Choroid plexus epithelial cell (primary cell): ENCODE measurements around the gene HPGDS.
A peak's percentile ranks its signal among the peaks of the same experiment; 100 is the strongest.
"Not testable (repeated sequence)": the region's sequence is repeated elsewhere in the genome, so short reads cannot be mapped to it uniquely, and the experiment has no call there.

ENCODE experiments used
- DNase-seq: peaks from one replicate; pipeline ENCODE4 v3.0.0-alpha.2; 2010; ENCODE audit warnings: low read depth
- H3K4me3 ChIP-seq: 2 replicates; pipeline ENCODE4 v1.5.1; 2011; ENCODE audit warnings: low read depth, mild to moderate bottlenecking, control low read depth, low read length, moderate library complexity
- TF ChIP-seq, protein P1 (sequence below): conservative IDR thresholded peaks from 2 replicates; pipeline ENCODE4 v1.5.1; 2011; ENCODE audit warnings: low read depth, mild to moderate bottlenecking, control low read depth, inconsistent platforms, low read length, moderate library complexity

The HPGDS gene

GRCh38 chr4:94305466-94306225, 37.0 kb downstream of the HPGDS start:
- no peak overlapping the region for H3K4me3 ChIP-seq
- DNase-seq, result no peak
- TF ChIP-seq, protein P1, sequence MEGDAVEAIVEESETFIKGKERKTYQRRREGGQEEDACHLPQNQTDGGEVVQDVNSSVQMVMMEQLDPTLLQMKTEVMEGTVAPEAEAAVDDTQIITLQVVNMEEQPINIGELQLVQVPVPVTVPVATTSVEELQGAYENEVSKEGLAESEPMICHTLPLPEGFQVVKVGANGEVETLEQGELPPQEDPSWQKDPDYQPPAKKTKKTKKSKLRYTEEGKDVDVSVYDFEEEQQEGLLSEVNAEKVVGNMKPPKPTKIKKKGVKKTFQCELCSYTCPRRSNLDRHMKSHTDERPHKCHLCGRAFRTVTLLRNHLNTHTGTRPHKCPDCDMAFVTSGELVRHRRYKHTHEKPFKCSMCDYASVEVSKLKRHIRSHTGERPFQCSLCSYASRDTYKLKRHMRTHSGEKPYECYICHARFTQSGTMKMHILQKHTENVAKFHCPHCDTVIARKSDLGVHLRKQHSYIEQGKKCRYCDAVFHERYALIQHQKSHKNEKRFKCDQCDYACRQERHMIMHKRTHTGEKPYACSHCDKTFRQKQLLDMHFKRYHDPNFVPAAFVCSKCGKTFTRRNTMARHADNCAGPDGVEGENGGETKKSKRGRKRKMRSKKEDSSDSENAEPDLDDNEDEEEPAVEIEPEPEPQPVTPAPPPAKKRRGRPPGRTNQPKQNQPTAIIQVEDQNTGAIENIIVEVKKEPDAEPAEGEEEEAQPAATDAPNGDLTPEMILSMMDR, result no peak

- TF ChIP-seq, protein P1, result peak; percentile 70
- DNase-seq, result peak; percentile 73
- H3K4me3 ChIP-seq, result no peak overlapping the region
Measured at GRCh38 chr4:94304365-94304971, 38.2 kb downstream of the HPGDS start.

DNA sequence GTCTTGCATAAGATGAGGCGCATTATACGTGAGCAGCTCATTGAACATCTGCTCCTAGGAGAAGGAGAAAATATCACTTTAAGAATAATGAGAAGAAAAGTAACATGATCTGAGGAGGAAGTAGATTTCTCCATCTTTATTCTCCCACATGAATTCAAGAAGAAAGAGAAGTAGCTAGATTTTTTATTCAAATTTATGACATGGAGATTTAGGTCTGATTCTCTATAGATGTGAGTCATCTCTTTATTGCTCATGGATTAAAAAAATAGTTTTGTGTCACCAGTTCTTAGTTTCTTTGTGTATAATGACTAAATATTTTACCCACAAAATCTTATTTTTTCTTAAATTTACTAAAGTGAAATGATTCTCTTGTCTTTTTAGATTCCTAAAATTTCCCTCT, 40.4 kb downstream of the HPGDS start:
- peak; percentile 20 for DNase-seq
- TF ChIP-seq, protein P1, result no peak
- H3K4me3 ChIP-seq, result no peak overlapping the region

DNA sequence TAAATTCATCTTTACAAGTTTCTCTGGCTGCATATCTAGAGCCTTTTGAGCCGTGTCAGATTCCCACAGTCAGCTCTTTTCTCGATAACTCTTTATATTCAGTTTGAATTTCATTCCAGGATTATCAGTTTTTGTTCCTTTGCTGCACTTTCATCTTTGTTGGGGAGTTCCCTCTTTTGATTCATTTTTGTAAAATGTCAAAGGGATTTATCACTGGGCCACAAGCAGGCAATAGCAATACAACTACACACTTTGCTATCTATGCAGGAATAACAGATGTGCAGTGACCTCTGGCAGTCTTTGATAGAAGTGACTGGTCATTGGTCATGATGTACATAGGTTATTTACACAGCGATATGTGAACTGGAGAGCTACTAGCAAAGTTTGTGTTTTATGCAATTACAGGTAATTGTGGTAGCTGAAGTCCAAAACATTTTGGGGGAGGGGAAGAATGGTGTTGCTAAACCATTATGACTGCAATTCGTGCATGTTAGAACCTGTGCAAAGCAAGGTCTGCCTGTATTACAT, 43.8 kb downstream of the HPGDS start:
- no peak for DNase-seq
- TF ChIP-seq, protein P1, result no peak
- no peak overlapping the region for H3K4me3 ChIP-seq

- DNase-seq, H3K4me3 ChIP-seq: not testable (repeated sequence)
Measured at GRCh38 chr4:94295473-94295872, 47.2 kb downstream of the HPGDS start.

- H3K4me3 ChIP-seq, DNase-seq: not testable (repeated sequence)
Measured at GRCh38 chr4:94293981-94294380, 48.7 kb downstream of the HPGDS start.

DNA sequence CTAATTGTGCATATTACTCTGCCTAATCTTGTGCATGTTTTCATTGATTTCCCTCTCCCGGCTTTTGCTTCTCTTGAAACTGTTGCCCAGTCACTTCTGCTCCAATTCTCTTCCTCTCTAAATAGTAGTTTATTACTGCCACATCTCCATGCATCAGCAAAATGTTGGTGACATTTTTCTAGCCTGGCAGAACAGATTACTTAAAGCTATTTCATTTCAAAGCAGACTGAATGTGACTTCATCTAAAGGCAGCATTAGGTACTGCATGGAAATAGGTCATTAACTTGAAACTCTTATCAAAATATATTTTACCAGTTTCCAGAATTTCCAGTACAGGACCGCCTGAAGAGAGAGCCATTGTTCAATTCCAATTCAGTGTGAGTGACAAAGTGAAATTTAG, 52.4 kb downstream of the HPGDS start:
- H3K4me3 ChIP-seq, result no peak overlapping the region
- TF ChIP-seq, protein P1, result peak; percentile 15
- peak; percentile 20 for DNase-seq

DNA sequence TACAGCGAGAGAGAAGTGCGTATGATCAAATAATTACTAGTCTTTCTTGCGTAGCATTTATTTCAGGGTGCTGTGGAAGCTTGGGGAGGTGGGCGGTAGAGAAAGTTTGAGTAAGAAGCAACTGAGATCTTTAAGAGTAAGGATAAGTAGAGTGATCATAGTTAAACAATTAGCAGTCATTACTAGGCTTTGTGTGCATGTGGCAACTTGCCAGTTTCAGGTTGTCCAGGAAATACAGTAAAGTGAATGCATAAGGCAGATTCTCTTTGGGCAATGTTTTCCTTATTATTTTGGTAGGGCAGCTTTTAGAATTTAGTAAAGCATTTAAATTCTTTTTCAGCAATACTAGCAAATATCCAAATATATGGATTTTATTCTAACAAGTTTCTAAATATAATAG, 57.0 kb downstream of the HPGDS start:
- no peak for DNase-seq
- H3K4me3 ChIP-seq, result no peak overlapping the region
- TF ChIP-seq, protein P1, result no peak
